Keratinocyte (primary cell): Measurements from ENCODE around the gene RET. TPM values are rescaled to one million over a fixed set of nuclear protein-coding genes. Genes with fewer than 3 reads are reported as not detected.

Source experiments
- DNase-seq: peaks from one replicate; pipeline ENCODE4 v3.0.0-alpha.2; 2011; ENCODE audit warnings: low read depth, missing footprints, low spot score
- FAIRE-seq: peaks from 2 replicates; lab custom pipeline; 2011; peaks lifted over from hg19 to GRCh38; lab: Jason Lieb, UNC
- H2AFZ ChIP-seq: 2 replicates; pipeline ENCODE4 v1.6.0; 2012; ENCODE audit warnings: low read length, control low read depth, inconsistent platforms; ENCODE audit not compliant: control insufficient read depth
- H3K27ac ChIP-seq: 2 replicates; pipeline ENCODE4 v1.5.1; 2011; ENCODE audit warnings: low read length; ENCODE audit not compliant: control insufficient read depth, insufficient read depth
- H3K27me3 ChIP-seq: 3 replicates; pipeline ENCODE4 v1.6.0; 2011; ENCODE audit warnings: low read length; ENCODE audit not compliant: control insufficient read depth, insufficient read depth; ENCODE audit errors: extremely low read depth
- H3K36me3 ChIP-seq, 2 experiments: 2 replicates in 1 of 2; 3 replicates in 1 of 2; pipeline ENCODE4 v1.5.1; 2011; ENCODE audit warnings: low read length in 2 of 2, mild to moderate bottlenecking in 1 of 2; ENCODE audit not compliant: control insufficient read depth in 2 of 2, insufficient read depth in 2 of 2; ENCODE audit errors: extremely low read depth in 1 of 2
- H3K4me1 ChIP-seq: 3 replicates; pipeline ENCODE4 v1.5.1; 2011; ENCODE audit warnings: low read length; ENCODE audit not compliant: control insufficient read depth, insufficient read depth; ENCODE audit errors: extremely low read depth
- H3K4me2 ChIP-seq: 3 replicates; pipeline ENCODE4 v1.6.0; 2011; ENCODE audit warnings: low read depth, low read length; ENCODE audit not compliant: control insufficient read depth, insufficient read depth; ENCODE audit errors: extremely low read depth
- H3K4me3 ChIP-seq, 3 experiments: fragments of 200-600 bp in 1 of 3; sonication (generic) in 1 of 3; 2 replicates in 2 of 3; 3 replicates in 1 of 3; pipeline ENCODE4 v1.5.1; 2011 to 2016; ENCODE audit warnings: low read length in 3 of 3, mild to moderate bottlenecking in 3 of 3, control low read depth in 2 of 3, inconsistent platforms in 1 of 3, low read depth in 1 of 3, mixed read lengths in 1 of 3, mixed run types in 1 of 3, moderate library complexity in 1 of 3; ENCODE audit not compliant: control insufficient read depth in 2 of 3, insufficient read depth in 2 of 3; ENCODE audit errors: extremely low read depth in 1 of 3
- H3K79me2 ChIP-seq: 2 replicates; pipeline ENCODE4 v1.6.0; 2012; ENCODE audit warnings: low read length; ENCODE audit not compliant: control insufficient read depth, insufficient read depth
- H3K9ac ChIP-seq: 3 replicates; pipeline ENCODE4 v1.6.0; 2011; ENCODE audit warnings: low read length; ENCODE audit not compliant: control insufficient read depth, insufficient read depth; ENCODE audit errors: extremely low read depth
- H3K9me1 ChIP-seq: 3 replicates; pipeline ENCODE4 v1.6.0; 2011; ENCODE audit warnings: low read length; ENCODE audit not compliant: control insufficient read depth, insufficient read depth; ENCODE audit errors: extremely low read depth
- H3K9me3 ChIP-seq: 2 replicates; pipeline ENCODE4 v1.5.1; 2012; ENCODE audit warnings: low read depth, low read length; ENCODE audit not compliant: control insufficient read depth
- H4K20me1 ChIP-seq: 3 replicates; pipeline ENCODE4 v1.6.0; 2011; ENCODE audit warnings: low read length; ENCODE audit not compliant: control insufficient read depth, insufficient read depth; ENCODE audit errors: extremely low read depth
- CTCF ChIP-seq, 3 experiments: IDR thresholded peaks in 1 of 3; conservative IDR thresholded peaks in 1 of 3; optimal IDR thresholded peaks in 1 of 3; 2 replicates in 2 of 3; 3 replicates in 1 of 3; pipeline versions ENCODE3 to v1.5.1; 2011; ENCODE audit warnings: low read length in 3 of 3, mild to moderate bottlenecking in 3 of 3, moderate library complexity in 2 of 3, control low read depth in 1 of 3, inconsistent platforms in 1 of 3; ENCODE audit not compliant: insufficient read depth in 2 of 3; ENCODE audit errors: extremely low read depth in 1 of 3
- EZH2 ChIP-seq: IDR thresholded peaks from one replicate; pipeline ENCODE4 v1.6.1; 2012; ENCODE audit warnings: inconsistent platforms, mild to moderate bottlenecking, low read length, moderate library complexity
- dilution Hi-C: fragments of 300-500 bp; cut with MboI; formaldehyde crosslinking; loops from one replicate; pipeline ENCODE4 v1.7.0; 2020; ENCODE audit warnings: low sequenced_read_pairs; ENCODE audit not compliant: extremely low pct_ligation_motif_present
- polyA plus RNA-seq, 5 experiments: library from polyadenylated mRNA; depleted of rRNA in 3 of 5; stranded (reverse) in 3 of 5; stranded (forward) in 1 of 5; unstranded in 1 of 5; fragments of >200 nt; gene quantifications; 1 replicate in 1 of 5; 2 replicates in 3 of 5; 3 replicates in 1 of 5; pipeline versions ENCODE4 v1.2.1 to v1.2.3, GENCODE V29; 2011 to 2012; ENCODE audit warnings: missing spikeins in 2 of 5, low read depth in 1 of 5, low replicate concordance in 1 of 5

RET gene
- polyA plus RNA-seq, 1 donor (not counting 4 experiments of a cell fraction or from before 2014, with no cell fraction given): 0.21 TPM

- Histone ChIP-seq H2AFZ (no peak overlapping the region), H3K4me3 (no peak overlapping the region), H3K4me1 (no peaks in the 10 kb centered on the region), H3K9me1 (no peaks in the 10 kb centered on the region), H3K36me3 (no peaks in the 10 kb centered on the region), H4K20me1 (no peaks in the 10 kb centered on the region), H3K79me2 (no peaks in the 10 kb centered on the region), H3K4me2 (no peak overlapping the region), H3K9ac (no peak overlapping the region), H3K27ac (no peak overlapping the region), H3K27me3 (peaks cover 4% of the 10 kb centered on the region), H3K9me3 (no peaks in the 10 kb centered on the region)
- FAIRE-seq (no peak), DNase-seq (no peak)
- dilution Hi-C loops: no loop called here
- TF ChIP-seq CTCF (optimal IDR thresholded peaks at IDR 0.05 in 1 of 3, IDR thresholded peaks at IDR 0.05 in 1 of 3, conservative IDR thresholded peaks at IDR 0.05 in 1 of 3; ENCODE audit: extremely low read depth in 1 of 3, insufficient read depth in 2 of 3, low read length in 3 of 3) (no peak), EZH2 (no peak)
These were observed 31.1 kb upstream of the RET start for GRCh38 chr10:43045631-43046287.

GRCh38 chr10:43046288-43046991 lies 30.4 kb upstream of the RET start:
- H3K9ac ChIP-seq: no peak overlapping the region
- DNase-seq (no peak), FAIRE-seq (no peak)
- no peak overlapping the region for H3K27ac ChIP-seq
- H3K4me3 ChIP-seq: no peak overlapping the region
- H3K27me3 ChIP-seq: peaks cover 4% of the 10 kb centered on the region
- H3K4me1 ChIP-seq: no peaks in the 10 kb centered on the region
- H3K9me1 ChIP-seq: no peaks in the 10 kb centered on the region
- H3K79me2 ChIP-seq: no peaks in the 10 kb centered on the region
- no peaks in the 10 kb centered on the region for H3K36me3 ChIP-seq
- dilution Hi-C loops: no loop called here
- H3K9me3 ChIP-seq: no peaks in the 10 kb centered on the region
- no peak overlapping the region for H2AFZ ChIP-seq
- no peak overlapping the region for H3K4me2 ChIP-seq
- TF ChIP-seq EZH2 (no peak), CTCF (optimal IDR thresholded peaks at IDR 0.05 in 1 of 3, IDR thresholded peaks at IDR 0.05 in 1 of 3, conservative IDR thresholded peaks at IDR 0.05 in 1 of 3; ENCODE audit: extremely low read depth in 1 of 3, insufficient read depth in 2 of 3, low read length in 3 of 3) (no peak)
- no peaks in the 10 kb centered on the region for H4K20me1 ChIP-seq
